ENCODE results near the gene SETD3. TPM values are rescaled to one million over a fixed set of nuclear protein-coding genes. Genes with fewer than 3 reads are reported as not detected.

Gene SETD3
- total and polyA plus RNA-seq, 2 donors = 39.0 to 83.6 TPM

GRCh38 chr14:99523704-99524055 lies 43.0 kb upstream of the SETD3 start:
- whole genome bisulfite sequencing = 92% methylated on average over 5 of the region's 5 CpGs
- no peak for DNase-seq (ENCODE audit: low read depth in 6 of 9, low spot score in 9 of 9)
- Histone ChIP-seq H3K27ac (ENCODE audit: low read depth in 1 of 2, low read length in 1 of 2) (no peak overlapping the region), H3K9me3 (ENCODE audit: control insufficient read depth in 2 of 2, insufficient read depth in 1 of 2, low read length in 1 of 2) (no peaks in the 10 kb centered on the region), H3K4me1 (ENCODE audit: control insufficient read depth in 2 of 2, insufficient read depth in 2 of 2, low read length in 2 of 2) (no peaks in the 10 kb centered on the region), H3K27me3 (ENCODE audit: control insufficient read depth in 2 of 2, insufficient read depth in 1 of 2, low read length in 1 of 2) (no peaks in the 10 kb centered on the region), H3K36me3 (ENCODE audit: control insufficient read depth in 2 of 2, insufficient read depth in 2 of 2, low read length in 1 of 2) (no peaks in the 10 kb centered on the region), H3K4me3 (ENCODE audit: low read length in 2 of 2) (no peak overlapping the region)

- Histone ChIP-seq H3K27me3 (ENCODE audit: control insufficient read depth in 2 of 2, insufficient read depth in 1 of 2, low read length in 1 of 2) (no peaks in the 10 kb centered on the region), H3K4me1 (ENCODE audit: control insufficient read depth in 2 of 2, insufficient read depth in 2 of 2, low read length in 2 of 2) (no peaks in the 10 kb centered on the region), H3K27ac (ENCODE audit: low read depth in 1 of 2, low read length in 1 of 2) (no peak overlapping the region), H3K4me3 (ENCODE audit: low read length in 2 of 2) (no peak overlapping the region), H3K36me3 (ENCODE audit: control insufficient read depth in 2 of 2, insufficient read depth in 2 of 2, low read length in 1 of 2) (no peaks in the 10 kb centered on the region), H3K9me3 (ENCODE audit: control insufficient read depth in 2 of 2, insufficient read depth in 1 of 2, low read length in 1 of 2) (no peaks in the 10 kb centered on the region)
- WGBS = 93% methylated on average over 14 of the region's 14 CpGs
- no peak for DNase-seq (ENCODE audit: low read depth in 6 of 9, low spot score in 9 of 9)
Measured at GRCh38 chr14:99522934-99523703, 42.5 kb upstream of the SETD3 start.

- H3K27ac ChIP-seq (ENCODE audit: low read depth in 1 of 2, low read length in 1 of 2) = no peak overlapping the region
- 80% methylated on average over 12 of the region's 12 CpGs for WGBS
- H3K4me3 ChIP-seq (ENCODE audit: low read length in 2 of 2) = no peak overlapping the region
- H3K9me3 ChIP-seq (ENCODE audit: control insufficient read depth in 2 of 2, insufficient read depth in 1 of 2, low read length in 1 of 2) = no peaks in the 10 kb centered on the region
- no peak for DNase-seq (ENCODE audit: low read depth in 6 of 9, low spot score in 9 of 9)
- no peaks in the 10 kb centered on the region for H3K27me3 ChIP-seq (ENCODE audit: control insufficient read depth in 2 of 2, insufficient read depth in 1 of 2, low read length in 1 of 2)
- H3K4me1 ChIP-seq (ENCODE audit: control insufficient read depth in 2 of 2, insufficient read depth in 2 of 2, low read length in 2 of 2) = no peaks in the 10 kb centered on the region
- no peaks in the 10 kb centered on the region for H3K36me3 ChIP-seq (ENCODE audit: control insufficient read depth in 2 of 2, insufficient read depth in 2 of 2, low read length in 1 of 2)
Measured at GRCh38 chr14:99522457-99522891, 41.8 kb upstream of the SETD3 start.

- H3K36me3 ChIP-seq (ENCODE audit: control insufficient read depth in 2 of 2, insufficient read depth in 2 of 2, low read length in 1 of 2) = no peaks in the 10 kb centered on the region
- 93% methylated on average over 18 of the region's 18 CpGs for WGBS
- DNase-seq (ENCODE audit: low read depth in 6 of 9, low spot score in 9 of 9) = no peak
- H3K9me3 ChIP-seq (ENCODE audit: control insufficient read depth in 2 of 2, insufficient read depth in 1 of 2, low read length in 1 of 2) = no peaks in the 10 kb centered on the region
- H3K27me3 ChIP-seq (ENCODE audit: control insufficient read depth in 2 of 2, insufficient read depth in 1 of 2, low read length in 1 of 2) = no peaks in the 10 kb centered on the region
- no peaks in the 10 kb centered on the region for H3K4me1 ChIP-seq (ENCODE audit: control insufficient read depth in 2 of 2, insufficient read depth in 2 of 2, low read length in 2 of 2)
- H3K27ac ChIP-seq (ENCODE audit: low read depth in 1 of 2, low read length in 1 of 2) = no peak overlapping the region
- H3K4me3 ChIP-seq (ENCODE audit: low read length in 2 of 2) = no peak overlapping the region
Measured at GRCh38 chr14:99522025-99522401, 41.4 kb upstream of the SETD3 start.

GRCh38 chr14:99521176-99522024 lies 40.7 kb upstream of the SETD3 start:
- Histone ChIP-seq H3K27ac (ENCODE audit: low read depth in 1 of 2, low read length in 1 of 2) (no peak overlapping the region), H3K36me3 (ENCODE audit: control insufficient read depth in 2 of 2, insufficient read depth in 2 of 2, low read length in 1 of 2) (no peaks in the 10 kb centered on the region), H3K27me3 (ENCODE audit: control insufficient read depth in 2 of 2, insufficient read depth in 1 of 2, low read length in 1 of 2) (no peaks in the 10 kb centered on the region), H3K9me3 (ENCODE audit: control insufficient read depth in 2 of 2, insufficient read depth in 1 of 2, low read length in 1 of 2) (no peaks in the 10 kb centered on the region), H3K4me3 (ENCODE audit: low read length in 2 of 2) (no peak overlapping the region), H3K4me1 (ENCODE audit: control insufficient read depth in 2 of 2, insufficient read depth in 2 of 2, low read length in 2 of 2) (no peaks in the 10 kb centered on the region)
- WGBS = 97% methylated on average over 25 of the region's 25 CpGs
- no peak for DNase-seq (ENCODE audit: low read depth in 6 of 9, low spot score in 9 of 9)

GRCh38 chr14:99520571-99521081 lies 40.0 kb upstream of the SETD3 start:
- WGBS = 97% methylated on average over 11 of the region's 11 CpGs
- H3K27ac ChIP-seq (ENCODE audit: low read depth in 1 of 2, low read length in 1 of 2) = no peak overlapping the region
- H3K27me3 ChIP-seq (ENCODE audit: control insufficient read depth in 2 of 2, insufficient read depth in 1 of 2, low read length in 1 of 2) = no peaks in the 10 kb centered on the region
- no peak for DNase-seq (ENCODE audit: low read depth in 6 of 9, low spot score in 9 of 9)
- no peaks in the 10 kb centered on the region for H3K36me3 ChIP-seq (ENCODE audit: control insufficient read depth in 2 of 2, insufficient read depth in 2 of 2, low read length in 1 of 2)
- H3K4me3 ChIP-seq (ENCODE audit: low read length in 2 of 2) = no peak overlapping the region
- H3K9me3 ChIP-seq (ENCODE audit: control insufficient read depth in 2 of 2, insufficient read depth in 1 of 2, low read length in 1 of 2) = no peaks in the 10 kb centered on the region
- no peaks in the 10 kb centered on the region for H3K4me1 ChIP-seq (ENCODE audit: control insufficient read depth in 2 of 2, insufficient read depth in 2 of 2, low read length in 2 of 2)

GRCh38 chr14:99519931-99520421 lies 39.3 kb upstream of the SETD3 start:
- WGBS = 92% methylated on average over 6 of the region's 6 CpGs
- H3K9me3 ChIP-seq (ENCODE audit: control insufficient read depth in 2 of 2, insufficient read depth in 1 of 2, low read length in 1 of 2) = no peaks in the 10 kb centered on the region
- no peak for DNase-seq (ENCODE audit: low read depth in 6 of 9, low spot score in 9 of 9)
- no peak overlapping the region for H3K27ac ChIP-seq (ENCODE audit: low read depth in 1 of 2, low read length in 1 of 2)
- H3K27me3 ChIP-seq (ENCODE audit: control insufficient read depth in 2 of 2, insufficient read depth in 1 of 2, low read length in 1 of 2) = no peaks in the 10 kb centered on the region
- H3K36me3 ChIP-seq (ENCODE audit: control insufficient read depth in 2 of 2, insufficient read depth in 2 of 2, low read length in 1 of 2) = no peaks in the 10 kb centered on the region
- no peak overlapping the region for H3K4me3 ChIP-seq (ENCODE audit: low read length in 2 of 2)
- no peaks in the 10 kb centered on the region for H3K4me1 ChIP-seq (ENCODE audit: control insufficient read depth in 2 of 2, insufficient read depth in 2 of 2, low read length in 2 of 2)

GRCh38 chr14:99519347-99519881 lies 38.8 kb upstream of the SETD3 start:
- no peaks in the 10 kb centered on the region for H3K27me3 ChIP-seq (ENCODE audit: control insufficient read depth in 2 of 2, insufficient read depth in 1 of 2, low read length in 1 of 2)
- no peak overlapping the region for H3K27ac ChIP-seq (ENCODE audit: low read depth in 1 of 2, low read length in 1 of 2)
- no peak overlapping the region for H3K4me3 ChIP-seq (ENCODE audit: low read length in 2 of 2)
- H3K36me3 ChIP-seq (ENCODE audit: control insufficient read depth in 2 of 2, insufficient read depth in 2 of 2, low read length in 1 of 2) = peaks cover 0 to 5% of the 10 kb centered on the region in 2 donors
- no peaks in the 10 kb centered on the region for H3K4me1 ChIP-seq (ENCODE audit: control insufficient read depth in 2 of 2, insufficient read depth in 2 of 2, low read length in 2 of 2)
- no peak for DNase-seq (ENCODE audit: low read depth in 6 of 9, low spot score in 9 of 9)
- WGBS = 97% methylated on average over 8 of the region's 8 CpGs
- no peaks in the 10 kb centered on the region for H3K9me3 ChIP-seq (ENCODE audit: control insufficient read depth in 2 of 2, insufficient read depth in 1 of 2, low read length in 1 of 2)
